MM.1S (cell line): Measurements from ENCODE around the gene DDN.

Experiments
- DNase-seq: peaks from one replicate; pipeline ENCODE4 v3.0.0-alpha.2; 2015
- H2AFZ ChIP-seq: fragments of 300-600 bp; sonication (generic); 2 replicates; pipeline ENCODE4 v1.6.0; 2016; ENCODE audit warnings: antibody characterized with exemption, low read length
- H3F3A ChIP-seq: fragments of 300-600 bp; sonication (generic); 2 replicates; pipeline ENCODE4 v1.6.1; 2016; ENCODE audit warnings: mild to moderate bottlenecking, antibody characterized with exemption, low read length, moderate library complexity, mixed read lengths; ENCODE audit not compliant: insufficient read depth
- H3K27ac ChIP-seq: fragments of 300-600 bp; sonication (generic); 2 replicates; pipeline ENCODE4 v1.5.1; 2016; ENCODE audit warnings: mild to moderate bottlenecking, low read length
- H3K27me3 ChIP-seq: fragments of 300-600 bp; sonication (generic); replicated peaks from 2 replicates; pipeline ENCODE4 v1.6.0; 2016; ENCODE audit warnings: low read length; ENCODE audit not compliant: insufficient read depth
- H3K36me3 ChIP-seq: fragments of 300-600 bp; sonication (generic); replicated peaks from 2 replicates; pipeline ENCODE4 v1.6.1; 2016; ENCODE audit warnings: mild to moderate bottlenecking, low read length, mixed read lengths; ENCODE audit not compliant: insufficient read depth
- H3K4me1 ChIP-seq: fragments of 300-600 bp; sonication (generic); 2 replicates; pipeline ENCODE4 v1.6.1; 2016; ENCODE audit warnings: low read length, mixed read lengths
- H3K4me2 ChIP-seq: fragments of 300-600 bp; sonication (generic); 2 replicates; pipeline ENCODE4 v1.6.0; 2016; ENCODE audit warnings: low read depth, low read length
- H3K4me3 ChIP-seq: fragments of 300-600 bp; sonication (generic); 2 replicates; pipeline ENCODE4 v1.5.1; 2016; ENCODE audit warnings: low read length, mixed read lengths
- H3K79me2 ChIP-seq: fragments of 300-600 bp; sonication (generic); 2 replicates; pipeline ENCODE4 v1.6.1; 2016; ENCODE audit warnings: mixed run types, low read length, mixed read lengths
- H3K9ac ChIP-seq: fragments of 300-600 bp; sonication (generic); 2 replicates; pipeline ENCODE4 v1.6.1; 2016; ENCODE audit warnings: low read length, mixed read lengths
- H3K9me2 ChIP-seq: fragments of 300-600 bp; sonication (generic); replicated peaks from 2 replicates; pipeline ENCODE4 v1.6.1; 2016; ENCODE audit warnings: mild to moderate bottlenecking, low read length, mixed read lengths; ENCODE audit not compliant: insufficient read depth
- H3K9me3 ChIP-seq: fragments of 300-600 bp; sonication (generic); replicated peaks from 2 replicates; pipeline ENCODE4 v1.6.1; 2016; ENCODE audit warnings: mild to moderate bottlenecking, low read length, mixed read lengths; ENCODE audit not compliant: insufficient read depth
- H4K20me1 ChIP-seq: fragments of 300-600 bp; sonication (generic); 2 replicates; pipeline ENCODE4 v1.6.1; 2016; ENCODE audit warnings: mild to moderate bottlenecking, low read length, moderate library complexity, mixed read lengths; ENCODE audit not compliant: insufficient read depth
- CTCF ChIP-seq: fragments of 300-600 bp; sonication (generic); IDR thresholded peaks from 2 replicates; pipeline ENCODE4 v1.5.1; 2016; ENCODE audit warnings: antibody characterized with exemption, low read length, mixed read lengths
- EZH2 ChIP-seq: fragments of 300-600 bp; sonication (generic); optimal IDR thresholded peaks from 2 replicates; pipeline ENCODE3; 2017; ENCODE audit warnings: low read depth, mild to moderate bottlenecking, antibody characterized with exemption, low read length, mixed read lengths
- EZH2phosphoT487 ChIP-seq: fragments of 300-600 bp; sonication (generic); IDR thresholded peaks from 2 replicates; pipeline ENCODE4 v1.6.1; 2018; ENCODE audit warnings: antibody characterized with exemption, low read length

DDN gene

GRCh38 chr12:49023812-49024211 is 24.6 kb upstream of the DDN start:
- Histone ChIP-seq H3K36me3 (no peaks in the 10 kb centered on the region; the same call in 1 of the 2 replicates), H3K79me2 (no peaks in the 10 kb centered on the region), H3K4me2 (no peak overlapping the region), H3K4me1 (0 out of 2 replicates have a peak, but pooled peaks cover 3% of the 10 kb centered on the region), H3K9ac (no peak overlapping the region), H4K20me1 (no peaks in the 10 kb centered on the region), H3K4me3 (no peak overlapping the region), H3K27me3 (no peaks in the 10 kb centered on the region), H3K9me2 (no peaks in the 10 kb centered on the region), H3K27ac (no peak overlapping the region), H3K9me3 (no peaks in the 10 kb centered on the region), H2AFZ (no peak overlapping the region), H3F3A (peaks cover 6% of the 10 kb centered on the region; the same call in 1 of the 2 replicates)
- TF ChIP-seq EZH2, result no peak
- no peak for TF ChIP-seq EZH2phosphoT487
- TF ChIP-seq CTCF, result no peak
- no peak for DNase-seq

- Histone ChIP-seq H3K36me3 (no peaks in the 10 kb centered on the region; the same call in 1 of the 2 replicates), H4K20me1 (no peaks in the 10 kb centered on the region), H2AFZ (no peak overlapping the region), H3K79me2 (peaks cover 4% of the 10 kb centered on the region), H3K4me2 (no peak overlapping the region), H3K9me2 (no peaks in the 10 kb centered on the region), H3K27me3 (no peaks in the 10 kb centered on the region), H3F3A (peaks cover 14% of the 10 kb centered on the region), H3K27ac (no peak overlapping the region), H3K9ac (no peak overlapping the region), H3K4me1 (0 out of 2 replicates have a peak, but pooled peaks cover 3% of the 10 kb centered on the region), H3K9me3 (no peaks in the 10 kb centered on the region), H3K4me3 (no peak overlapping the region)
- no peak for DNase-seq
- TF ChIP-seq CTCF (no peak), EZH2 (no peak), EZH2phosphoT487 (no peak)
These were observed 23.5 kb upstream of the DDN start for GRCh38 chr12:49022558-49023178.

GRCh38 chr12:49021292-49021915 is 22.2 kb upstream of the DDN start:
- Histone ChIP-seq H3K4me2 (no peak overlapping the region), H3K9me2 (no peaks in the 10 kb centered on the region), H3K9ac (no peak overlapping the region), H3K36me3 (no peaks in the 10 kb centered on the region; the same call in 1 of the 2 replicates), H3K4me1 (0 out of 2 replicates have a peak, but pooled peaks cover 3% of the 10 kb centered on the region), H2AFZ (no peak overlapping the region), H3K9me3 (no peaks in the 10 kb centered on the region), H4K20me1 (no peaks in the 10 kb centered on the region), H3K27me3 (no peaks in the 10 kb centered on the region), H3F3A (peaks cover 18% of the 10 kb centered on the region), H3K27ac (no peak overlapping the region), H3K4me3 (no peak overlapping the region), H3K79me2 (peaks cover 16% of the 10 kb centered on the region)
- TF ChIP-seq CTCF (no peak), EZH2phosphoT487 (no peak), EZH2 (no peak)
- no peak for DNase-seq
